H1 (cell line): ENCODE results near the gene AGBL5. TPM values are rescaled to one million over a fixed set of nuclear protein-coding genes. Genes with fewer than 3 reads are reported as not detected.
A peak's percentile ranks its signal among the peaks of the same experiment; 100 is the strongest.

ENCODE experiments used
- CTCF ChIA-PET: fragments of 300-600 bp; sonication (Branson Sonifier 250); formaldehyde crosslinking; loops from one replicate; lab custom pipeline; 2021; ENCODE audit not compliant: partially characterized antibody; lab: Charles Lee
- POLR2A ChIA-PET: fragments of 300-600 bp; sonication (Branson Sonifier 250); formaldehyde crosslinking; loops from one replicate; lab custom pipeline; 2021; ENCODE audit warnings: inconsistent platforms; ENCODE audit not compliant: partially characterized antibody; lab: Charles Lee
- DNase-seq, 2 experiments: peaks; one replicate each; pipeline versions ENCODE4 v3.0.0 to v3.0.0-alpha.2; 2010 to 2022; ENCODE audit warnings: low spot score in 2 of 2, low read depth in 1 of 2, mixed read lengths in 1 of 2
- FAIRE-seq: peaks from 2 replicates; lab custom pipeline; 2011; peaks lifted over from hg19 to GRCh38; lab: Jason Lieb, UNC
- H2AFZ ChIP-seq: 2 replicates; pipeline ENCODE4 v1.8.1; 2012; ENCODE audit warnings: low read length, inconsistent platforms
- H2AK5ac ChIP-seq: 2 replicates; pipeline ENCODE4 v1.6.1; 2013; ENCODE audit warnings: low read depth, low read length
- H2BK120ac ChIP-seq: replicated peaks from 2 replicates; pipeline ENCODE3; 2013; ENCODE audit warnings: low read depth, low read length, inconsistent platforms
- H2BK12ac ChIP-seq: 2 replicates; pipeline ENCODE4 v1.6.1; 2013; ENCODE audit warnings: low read depth, low read length
- H2BK15ac ChIP-seq: 2 replicates; pipeline ENCODE4 v1.6.1; 2013; ENCODE audit warnings: low read length
- H2BK20ac ChIP-seq: 2 replicates; pipeline ENCODE4 v1.6.1; 2013; ENCODE audit warnings: low read length
- H2BK5ac ChIP-seq: 2 replicates; pipeline ENCODE4 v1.6.1; 2013; ENCODE audit warnings: low read depth, low read length
- H3K14ac ChIP-seq: 2 replicates; pipeline ENCODE4 v1.6.1; 2013; ENCODE audit warnings: inconsistent platforms; ENCODE audit not compliant: insufficient read length
- H3K18ac ChIP-seq: 2 replicates; pipeline ENCODE4 v1.6.1; 2013; ENCODE audit warnings: low read length; ENCODE audit errors: extremely low read depth
- H3K23ac ChIP-seq: 2 replicates; pipeline ENCODE4 v1.6.1; 2013; ENCODE audit warnings: inconsistent platforms; ENCODE audit not compliant: insufficient read length
- H3K23me2 ChIP-seq: 2 replicates; pipeline ENCODE4 v1.6.1; 2013; ENCODE audit warnings: low read depth, low read length
- H3K27ac ChIP-seq: 2 replicates; pipeline ENCODE4 v1.6.1; 2011; ENCODE audit warnings: low read depth, low read length, inconsistent platforms
- H3K27me3 ChIP-seq, 4 experiments: replicated peaks in 1 of 4; 1 replicate in 1 of 4; 2 replicates in 3 of 4; pipeline versions ENCODE4 v1.6.1 to v1.8.1; 2011 to 2013; ENCODE audit warnings: low read length in 3 of 4, mild to moderate bottlenecking in 3 of 4, inconsistent platforms in 2 of 4, mixed read lengths in 2 of 4, moderate library complexity in 1 of 4; ENCODE audit not compliant: control insufficient read depth in 3 of 4, insufficient read depth in 3 of 4; ENCODE audit errors: extremely low read depth in 1 of 4
- H3K36me3 ChIP-seq, 4 experiments: 2 replicates each; pipeline versions ENCODE4 v1.6.1 to v1.8.1; 2011 to 2013; ENCODE audit warnings: mild to moderate bottlenecking in 4 of 4, low read length in 3 of 4, moderate library complexity in 2 of 4, control low read depth in 1 of 4, inconsistent platforms in 1 of 4; ENCODE audit not compliant: insufficient read depth in 4 of 4, control insufficient read depth in 2 of 4
- H3K4ac ChIP-seq: replicated peaks from 2 replicates; pipeline ENCODE3; 2013; ENCODE audit warnings: low read length, low read depth, mixed read lengths, inconsistent platforms; ENCODE audit not compliant: insufficient read length
- H3K4me1 ChIP-seq, 4 experiments: replicated peaks in 1 of 4; 1 replicate in 1 of 4; 2 replicates in 3 of 4; pipeline versions ENCODE4 v1.6.1 to v1.8.1; 2011 to 2013; ENCODE audit warnings: low read length in 3 of 4, inconsistent platforms in 2 of 4, mixed read lengths in 1 of 4; ENCODE audit not compliant: insufficient read depth in 4 of 4, control insufficient read depth in 3 of 4
- H3K4me2 ChIP-seq, 2 experiments: 2 replicates each; pipeline versions ENCODE4 v1.6.1 to v1.8.1; 2011 to 2013; ENCODE audit warnings: low read depth in 2 of 2, low read length in 2 of 2, control low read depth in 1 of 2, inconsistent platforms in 1 of 2, mild to moderate bottlenecking in 1 of 2; ENCODE audit not compliant: insufficient read depth in 1 of 2
- H3K4me3 ChIP-seq, 4 experiments: fragments of 200-600, 300-600 bp in 1 of 4; sonication (generic), shearing (Covaris generic), sonication (Bioruptor Twin) in 1 of 4; 2 replicates each; pipeline versions ENCODE4 v1.5.1 to v1.8.1; 2011 to 2016; ENCODE audit warnings: low read length in 4 of 4, low read depth in 3 of 4, control low read depth in 2 of 4, inconsistent platforms in 2 of 4, mild to moderate bottlenecking in 2 of 4, mixed read lengths in 1 of 4, moderate library complexity in 1 of 4; ENCODE audit not compliant: insufficient read depth in 2 of 4; ENCODE audit errors: extremely low read depth in 1 of 4
- H3K56ac ChIP-seq: replicated peaks from 2 replicates; pipeline ENCODE3; 2013; ENCODE audit warnings: low read depth, mild to moderate bottlenecking, mixed read lengths, low read length, inconsistent platforms; ENCODE audit not compliant: insufficient read length
- H3K79me1 ChIP-seq: 2 replicates; pipeline ENCODE4 v1.6.1; 2013; ENCODE audit warnings: low read depth, low read length, control low read depth
- H3K79me2 ChIP-seq, 2 experiments: 2 replicates each; pipeline versions ENCODE4 v1.6.1 to v1.8.1; 2012 to 2013; ENCODE audit warnings: low read length in 2 of 2, mild to moderate bottlenecking in 2 of 2, inconsistent platforms in 1 of 2; ENCODE audit not compliant: insufficient read depth in 2 of 2, control insufficient read depth in 1 of 2
- H3K9ac ChIP-seq, 4 experiments: replicated peaks in 1 of 4; 1 replicate in 1 of 4; 2 replicates in 3 of 4; pipeline versions ENCODE4 v1.6.1 to v1.8.1; 2011 to 2013; ENCODE audit warnings: low read depth in 3 of 4, low read length in 3 of 4, control low read depth in 2 of 4, mild to moderate bottlenecking in 2 of 4, moderate library complexity in 2 of 4, inconsistent platforms in 1 of 4; ENCODE audit errors: extremely low read depth in 1 of 4
- H3K9me3 ChIP-seq, 2 experiments: 2 replicates each; pipeline versions ENCODE4 v1.6.1 to v1.8.1; 2012 to 2013; ENCODE audit warnings: mild to moderate bottlenecking in 2 of 2, moderate library complexity in 2 of 2, control low read depth in 1 of 2, inconsistent platforms in 1 of 2, low read depth in 1 of 2, low read length in 1 of 2, mixed read lengths in 1 of 2; ENCODE audit not compliant: insufficient read depth in 2 of 2
- H4K20me1 ChIP-seq, 2 experiments: replicated peaks in 1 of 2; 2 replicates each; pipeline versions ENCODE3 to v1.8.1; 2011 to 2013; ENCODE audit warnings: inconsistent platforms in 2 of 2, low read length in 2 of 2, mild to moderate bottlenecking in 1 of 2; ENCODE audit not compliant: insufficient read depth in 2 of 2, control insufficient read depth in 1 of 2
- H4K5ac ChIP-seq: 2 replicates; pipeline ENCODE4 v1.6.1; 2013; ENCODE audit warnings: low read length, low read depth, mixed read lengths, inconsistent platforms; ENCODE audit not compliant: insufficient read length
- H4K8ac ChIP-seq: 2 replicates; pipeline ENCODE4 v1.8.0; 2013; ENCODE audit warnings: mild to moderate bottlenecking, moderate library complexity, low read length, inconsistent platforms; ENCODE audit not compliant: insufficient read depth; ENCODE audit errors: extremely low read depth
- H4K91ac ChIP-seq: replicated peaks from 2 replicates; pipeline ENCODE3; 2013; ENCODE audit warnings: low read length, mixed read lengths, inconsistent platforms; ENCODE audit not compliant: insufficient read length
- GTF2F1 ChIP-seq: IDR thresholded peaks from 2 replicates; pipeline ENCODE4 v1.6.1; 2012; ENCODE audit warnings: low read depth, low read length, improper control_type of control experiment, borderline replicate concordance
- WGBS, 2 experiments: shearing (Covaris generic) in 1 of 2; methylation state at CpG; one replicate each; pipeline versions ENCODE4 v1.1.6 to v1.1.7; 2013 to 2015; ENCODE audit warnings: low lambda C conversion rate in 2 of 2, mixed read lengths in 2 of 2, inconsistent platforms in 1 of 2, low coverage in 1 of 2, missing lambda C conversion rate in 1 of 2; ENCODE audit not compliant: insufficient replicate concordance in 2 of 2, insufficient coverage in 1 of 2, insufficient read length in 1 of 2; ENCODE audit errors: extremely low coverage in 1 of 2, missing lambda C conversion rate in 1 of 2; 5-methylcytosine and 5-hydroxymethylcytosine counted together
- polyA plus RNA-seq, 7 experiments: library from polyadenylated mRNA; depleted of rRNA in 3 of 7; stranded (reverse) in 5 of 7; unstranded in 2 of 7; fragments of >200 nt in 5 of 7; fragments of 200-250 nt in 2 of 7; gene quantifications; 1 replicate in 5 of 7; 2 replicates in 1 of 7; 4 replicates in 1 of 7; pipeline versions ENCODE4 v1.2.1 to v1.2.3, GENCODE V29; 2011 to 2013; ENCODE audit warnings: missing spikeins in 2 of 7, mixed read lengths in 2 of 7
- total RNA-seq: library from RNA; stranded (reverse); fragmentation: NEBNext Ultra II Directional; extraction: Animal tissue kit (Norgen Biotek cat#: 25700); gene quantifications from 2 replicates; pipeline ENCODE4 v1.2.1, GENCODE V29; 2021
- TF ChIP-seq, protein P1 (sequence below): IDR thresholded peaks from 2 replicates; pipeline ENCODE4 v1.6.1; 2011; ENCODE audit warnings: low read depth, mild to moderate bottlenecking, low read length; ENCODE audit not compliant: insufficient read depth

Gene AGBL5
- total and polyA plus RNA-seq, 2 of the 8 experiments (the other 6 are each of a cell fraction or from before 2014, with no cell fraction given), result 45.4 to 62.0 TPM

DNA sequence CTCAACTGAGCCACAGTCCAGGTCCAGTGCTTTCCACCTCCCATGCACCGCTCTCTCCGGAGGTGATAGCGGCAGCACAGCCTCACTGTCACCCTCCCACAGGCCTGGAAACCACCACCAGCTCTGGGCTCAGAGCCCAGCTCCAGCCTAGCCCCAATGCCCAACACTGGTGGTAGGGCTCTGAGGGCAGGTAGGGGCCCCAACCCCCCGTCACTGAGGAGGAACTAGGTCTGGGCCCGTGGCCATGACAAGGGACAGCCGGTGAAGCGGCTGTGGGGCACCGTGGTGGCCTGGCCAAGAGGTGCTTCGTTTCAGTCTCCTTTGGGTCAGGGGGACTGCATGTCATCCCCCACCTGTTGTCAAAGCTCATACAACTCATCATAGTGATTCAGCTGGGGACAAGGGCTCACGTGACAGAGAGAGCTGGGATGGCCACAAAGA lies 24.2 kb upstream of the AGBL5 start:
- Histone ChIP-seq H2BK5ac (no peak overlapping the region), H2AFZ (no peak overlapping the region), H2BK20ac (no peak overlapping the region), H4K91ac (no peak overlapping the region), H3K9ac (no peak overlapping the region), H3K23ac (no peak overlapping the region), H3K9me3 (no peaks in the 10 kb centered on the region), H3K27ac (no peak overlapping the region), H3K23me2 (no peaks in the 10 kb centered on the region; the same call in 1 of the 2 replicates), H3K4me3 (no peak overlapping the region), H3K79me2 (no peaks in the 10 kb centered on the region), H4K20me1 (peaks cover 0 to 11% of the 10 kb centered on the region in 2 experiments), H3K27me3 (no peaks in the 10 kb centered on the region), H3K4ac (no peak overlapping the region), H3K56ac (no peak overlapping the region), H3K4me2 (no peak overlapping the region), H3K4me1 (peaks cover 0 to 4% (median under 1%) of the 10 kb centered on the region in 4 experiments; a peak in 1 of 7 replicates), H2BK15ac (no peak overlapping the region), H4K8ac (peak overlapping the region; percentile 31; the same call in 1 of the 2 replicates), H4K5ac (no peak overlapping the region), H3K18ac (no peak overlapping the region), H3K36me3 (peaks cover 0 to 6% (median 3%) of the 10 kb centered on the region in 4 experiments; a peak in 3 of 8 replicates), H2BK120ac (no peak overlapping the region), H2BK12ac (no peak overlapping the region), H2AK5ac (no peak overlapping the region), H3K79me1 (peaks cover 2% of the 10 kb centered on the region; the same call in 1 of the 2 replicates), H3K14ac (no peak overlapping the region)
- TF ChIP-seq GTF2F1, result no peak
- TF ChIP-seq, protein P1, sequence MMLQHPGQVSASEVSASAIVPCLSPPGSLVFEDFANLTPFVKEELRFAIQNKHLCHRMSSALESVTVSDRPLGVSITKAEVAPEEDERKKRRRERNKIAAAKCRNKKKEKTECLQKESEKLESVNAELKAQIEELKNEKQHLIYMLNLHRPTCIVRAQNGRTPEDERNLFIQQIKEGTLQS, result no peak
- FAIRE-seq (no peak), DNase-seq (no peak)
- CTCF ChIA-PET, result interaction anchor here (1.0 to 3.3 kb wide), 5 partner anchors 11 to 66 kb away, joined by 3 to 32 read pairs (median 5); partner anchors contain the start of gene MAPRE3
- 90% methylated on average over 10 of the region's 10 CpGs; no CpG with 5 or more reads in 1 of the 2 experiments for WGBS, 2 experiments
- POLR2A ChIA-PET, result interaction anchor here (1.4 to 1.6 kb wide), 2 partner anchors 23 to 56 kb away, joined by 3 to 4 read pairs; no protein-coding TSS in a partner anchor
